SH-SY5Y (cell line): Measurements from ENCODE around the gene NAV2.

Experiments
- GATA2 ChIP-seq: IDR thresholded peaks from 2 replicates; pipeline ENCODE4 v1.6.1; 2011; ENCODE audit warnings: mild to moderate bottlenecking, low read depth, low read length
- GATA3 ChIP-seq: IDR thresholded peaks from 2 replicates; pipeline ENCODE4 v1.6.1; 2011; ENCODE audit warnings: low read depth, mild to moderate bottlenecking, low read length, moderate library complexity

DNA sequence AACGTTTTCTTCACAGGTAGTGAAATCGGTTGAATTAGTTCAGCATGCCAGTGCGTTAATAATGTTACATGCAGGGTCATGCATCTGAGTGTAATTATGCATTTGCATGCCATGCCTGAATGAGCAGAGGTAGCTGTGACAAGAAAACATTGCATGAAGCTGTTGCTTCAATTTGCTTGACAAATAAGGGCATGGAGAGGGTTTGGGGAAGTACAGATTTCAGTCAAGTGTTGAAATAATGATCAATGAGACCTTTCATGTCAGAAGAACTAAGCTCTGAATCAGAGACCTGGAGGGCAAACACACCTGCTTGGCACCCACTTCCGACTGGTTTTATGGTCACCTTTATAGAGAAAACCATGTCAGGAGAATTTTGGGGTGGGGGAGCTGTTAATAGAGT is 226.2 kb downstream of the NAV2 start:
- TF ChIP-seq GATA2 = no peak
- TF ChIP-seq GATA3 = no peak
